ENCODE measurements around the gene TARDBP. TPM values are rescaled to one million over a fixed set of nuclear protein-coding genes. Genes with fewer than 3 reads are reported as not detected.
"Not testable (repeated sequence)": the region's sequence is repeated elsewhere in the genome, so short reads cannot be mapped to it uniquely, and the experiment has no call there.

TARDBP gene
- total and polyA plus RNA-seq, 10 donors, result 88.0 to 243 (median 129) TPM

- H3K27me3 ChIP-seq (replicated peaks in 1 of 7), result no peaks in the 10 kb centered on the region
- H3K27ac ChIP-seq, result no peak overlapping the region
- H3K4me1 ChIP-seq, result no peaks in the 10 kb centered on the region
- DNase-seq, result no peak
- intact Hi-C loops (cut with DNase I; ENCODE audit: low total_unique reads), result no loop called here
- 67 to 74% (median 68%) methylated on average over 25 to 32 of the region's 32 CpGs for WGBS, 5 donors
- no peaks in the 10 kb centered on the region for H3K9me3 ChIP-seq
- no peaks in the 10 kb centered on the region for H3K36me3 ChIP-seq
- H3K4me3 ChIP-seq, result no peak overlapping the region
- TF ChIP-seq CTCF (IDR thresholded peaks at IDR 0.05 in 8 of 11, conservative IDR thresholded peaks at IDR 0.05 in 3 of 11), result no peak
- TF ChIP-seq POLR2AphosphoS5 (IDR thresholded peaks at IDR 0.05), result no peak
- TF ChIP-seq POLR2A (IDR thresholded peaks at IDR 0.05), result no peak
Observed at GRCh38 chr1:11045428-11046269, 33.2 kb downstream of the TARDBP start.

GRCh38 chr1:11046270-11046566 is 33.8 kb downstream of the TARDBP start:
- no peak for TF ChIP-seq POLR2A (IDR thresholded peaks at IDR 0.05)
- no peak for TF ChIP-seq CTCF (IDR thresholded peaks at IDR 0.05 in 8 of 11, conservative IDR thresholded peaks at IDR 0.05 in 3 of 11)
- TF ChIP-seq POLR2AphosphoS5 (IDR thresholded peaks at IDR 0.05), result no peak
- no peaks in the 10 kb centered on the region for H3K27me3 ChIP-seq (replicated peaks in 1 of 7)
- H3K4me3 ChIP-seq, result no peak overlapping the region
- WGBS, 5 donors, result 85 to 91% (median 87%) methylated on average over 6 to 8 of the region's 8 CpGs
- H3K9me3 ChIP-seq, result no peaks in the 10 kb centered on the region
- H3K36me3 ChIP-seq, result no peaks in the 10 kb centered on the region
- no peak for DNase-seq
- no peak overlapping the region for H3K27ac ChIP-seq
- intact Hi-C loops (cut with DNase I; ENCODE audit: low total_unique reads), result no loop called here
- H3K4me1 ChIP-seq, result no peaks in the 10 kb centered on the region

- no peak for DNase-seq
- Histone ChIP-seq H3K27ac (no peak within 1 kb of the TSS), H3K27me3 (replicated peaks in 1 of 7) (no peaks in the 10 kb centered on the region), H3K36me3 (no peaks in the 10 kb centered on the region), H3K9me3 (no peaks in the 10 kb centered on the region), H3K4me3 (no peak within 1 kb of the TSS), H3K4me1 (peaks cover 0 to 4% (median under 1%) of the 10 kb centered on the region in 6 donors)
- WGBS, 5 donors, result 91 to 97% (median 92%) methylated on average over 3 to 28 of the region's 28 CpGs
- intact Hi-C loops (cut with DNase I; ENCODE audit: low total_unique reads), result no loop called here
- TF ChIP-seq POLR2A (IDR thresholded peaks at IDR 0.05), result no peak
- no peak for TF ChIP-seq POLR2AphosphoS5 (IDR thresholded peaks at IDR 0.05)
- TF ChIP-seq CTCF (IDR thresholded peaks at IDR 0.05 in 8 of 11, conservative IDR thresholded peaks at IDR 0.05 in 3 of 11), result no peak
Observed at GRCh38 chr1:11046625-11047365, 34.3 kb downstream of the TARDBP start, which contains the start of gene MASP2. Gene MASP2, minus strand, starts transcription at chr1:11047239. Its CDS starts 32 bp downstream, at chr1:11047207.

GRCh38 chr1:11051121-11051520 is 38.7 kb downstream of the TARDBP start:
- WGBS, 5 donors, result 83 to 96% (median 93%) methylated on average over 10 of the region's 10 CpGs
- Histone ChIP-seq H3K4me1 (peaks cover 0 to 19% (median 7%) of the 10 kb centered on the region in 6 donors), H3K36me3 (peaks cover 0 to 27% (median 18%) of the 10 kb centered on the region in 6 donors)
- H3K9me3 ChIP-seq; H3K27ac ChIP-seq; H3K27me3 ChIP-seq (replicated peaks in 1 of 7); H3K4me3 ChIP-seq; intact Hi-C loops (cut with DNase I; ENCODE audit: low total_unique reads); DNase-seq: not testable (repeated sequence)
